ENCODE measurements around the gene LRRC10.

The LRRC10 gene

GRCh38 chr12:69610729-69611128, at the start of gene LRRC10:
Gene LRRC10, minus strand, starts transcription at chr12:69610907. Its CDS starts 69 bp downstream, at chr12:69610838.
- TF ChIP-seq CTCF (IDR thresholded peaks at IDR 0.05; ENCODE audit: low read depth, low read length), result no peak
- H3K4me3 ChIP-seq (ENCODE audit: low read depth, low read length), result no peak within 1 kb of the TSS

- no peak overlapping the region for H3K4me3 ChIP-seq (ENCODE audit: low read depth, low read length)
- TF ChIP-seq CTCF (IDR thresholded peaks at IDR 0.05; ENCODE audit: low read depth, low read length), result no peak
These were observed 49.6 kb upstream of the LRRC10 start for GRCh38 chr12:69660164-69660863.

GRCh38 chr12:69658203-69658602, 47.5 kb upstream of the LRRC10 start:
- H3K4me3 ChIP-seq (ENCODE audit: low read depth, low read length), result no peak overlapping the region
- no peak for TF ChIP-seq CTCF (IDR thresholded peaks at IDR 0.05; ENCODE audit: low read depth, low read length)

GRCh38 chr12:69657376-69658137, 46.9 kb upstream of the LRRC10 start:
- no peak for TF ChIP-seq CTCF (IDR thresholded peaks at IDR 0.05; ENCODE audit: low read depth, low read length)
- no peak overlapping the region for H3K4me3 ChIP-seq (ENCODE audit: low read depth, low read length)

GRCh38 chr12:69655616-69656340, 45.1 kb upstream of the LRRC10 start:
- no peak for TF ChIP-seq CTCF (IDR thresholded peaks at IDR 0.05; ENCODE audit: low read depth, low read length)
- no peak overlapping the region for H3K4me3 ChIP-seq (ENCODE audit: low read depth, low read length)

- no peak overlapping the region for H3K4me3 ChIP-seq (ENCODE audit: low read depth, low read length)
- TF ChIP-seq CTCF (IDR thresholded peaks at IDR 0.05; ENCODE audit: low read depth, low read length), result no peak
These were observed 43.0 kb upstream of the LRRC10 start for GRCh38 chr12:69653703-69654102.

All from WI38 (cell line).